Stomach (tissue), 9 donors: ENCODE data around the gene KRT72. TPM values are rescaled to one million over a fixed set of nuclear protein-coding genes. Genes with fewer than 3 reads are reported as not detected.

Source experiments
- DNase-seq, 2 donors: peaks; one replicate each; pipeline versions ENCODE4 v3.0.0 to v3.0.0-alpha.2; 2013 to 2019
- H3K27ac ChIP-seq, 5 donors: fragments of 200-600 bp in 4 of 5; sonication (generic) in 4 of 5; one replicate each; pipeline ENCODE4 v1.5.1; 2013 to 2019; ENCODE audit warnings: mild to moderate bottlenecking in 1 of 5, moderate library complexity in 1 of 5
- H3K27me3 ChIP-seq, 3 donors: fragments of 200-600 bp; sonication (generic); one replicate each; pipeline ENCODE4 v1.5.1; 2017 to 2019; ENCODE audit warnings: mixed run types in 1 of 3
- H3K36me3 ChIP-seq, 4 donors: fragments of 200-600 bp; sonication (generic); 1 replicate in 3 of 4; 2 replicates in 1 of 4; pipeline ENCODE4 v1.5.1; 2016 to 2019
- H3K4me1 ChIP-seq, 4 donors: fragments of 200-600 bp; sonication (generic); one replicate each; pipeline ENCODE4 v1.5.1; 2016 to 2019
- H3K4me3 ChIP-seq, 4 donors: fragments of 200-600 bp; sonication (generic) in 3 of 4; one replicate each; pipeline ENCODE4 v1.5.1; 2016 to 2019; ENCODE audit warnings: mild to moderate bottlenecking in 1 of 4
- H3K9me3 ChIP-seq, 4 donors: fragments of 200-600 bp; sonication (generic); one replicate each; pipeline ENCODE4 v1.5.1; 2016 to 2019
- EP300 ChIP-seq: sonication (generic); formaldehyde crosslinking; IDR thresholded peaks from one replicate; pipeline ENCODE4 v1.6.1; 2017; ENCODE audit warnings: antibody characterized with exemption
- POLR2A ChIP-seq, 4 donors: fragments of 450-650 bp; IDR thresholded peaks; one replicate each; pipeline ENCODE4 v1.6.1; 2016; ENCODE audit warnings: antibody characterized with exemption in 4 of 4, control low read depth in 2 of 4, mild to moderate bottlenecking in 1 of 4, moderate library complexity in 1 of 4
- POLR2AphosphoS5 ChIP-seq, 3 donors: sonication (generic); formaldehyde crosslinking; IDR thresholded peaks; one replicate each; pipeline ENCODE4 v1.6.1; 2016; ENCODE audit warnings: antibody characterized with exemption in 3 of 3
- WGBS, 5 donors: extraction: QIAGEN DNeasy Blood & Tissue Kit in 3 of 5; methylation state at CpG; one replicate each; pipeline versions ENCODE4 v1.1.5 to v1.1.7; 2013 to 2018; 5-methylcytosine and 5-hydroxymethylcytosine counted together
- intact Hi-C: fragments of 100-400 bp; cut with DNase I; formaldehyde crosslinking; loops from one replicate; pipeline ENCODE4 v1.15.1; 2023; ENCODE audit warnings: low total_unique reads
- polyA plus RNA-seq, 3 donors: library from polyadenylated mRNA; stranded (reverse); fragments of 200-250 nt; gene quantifications; one replicate each; pipeline ENCODE4 v1.2.3, GENCODE V29; 2013
- total RNA-seq, 5 donors: library from RNA; depleted of rRNA; stranded (reverse); fragments of >200 nt; gene quantifications; one replicate each; pipeline versions ENCODE4 v1.1.0 to v1.2.3, GENCODE V29; 2014 to 2016
- TF ChIP-seq, protein P1 (sequence below), 7 experiments: fragments of 450-650 bp in 4 of 7; fragments of 200-600 bp in 3 of 7; sonication (generic) in 3 of 7; IDR thresholded peaks; one replicate each; pipeline ENCODE4 v1.5.1; 2016 to 2019; ENCODE audit warnings: antibody characterized with exemption in 7 of 7, control low read depth in 2 of 7, mild to moderate bottlenecking in 1 of 7
- donor health status: healthy with polysubstance abuse.
- donor health status: Bipolar disorder and iron deficiency.
- donor health status: healthy.

The KRT72 gene
- total and polyA plus RNA-seq, 8 donors, result not detected

- no peaks in the 10 kb centered on the region for H3K9me3 ChIP-seq
- no peak overlapping the region for H3K27ac ChIP-seq
- no peak overlapping the region for H3K4me3 ChIP-seq
- WGBS, 5 donors, result 66 to 76% (median 70%) methylated on average over 10 of the region's 10 CpGs
- peaks cover 0 to 28% (median 0%) of the 10 kb centered on the region in 3 donors for H3K27me3 ChIP-seq
- no peak for TF ChIP-seq POLR2A (IDR thresholded peaks at IDR 0.05)
- no peak for TF ChIP-seq POLR2AphosphoS5 (IDR thresholded peaks at IDR 0.05)
- no peak for TF ChIP-seq EP300
- TF ChIP-seq, protein P1, sequence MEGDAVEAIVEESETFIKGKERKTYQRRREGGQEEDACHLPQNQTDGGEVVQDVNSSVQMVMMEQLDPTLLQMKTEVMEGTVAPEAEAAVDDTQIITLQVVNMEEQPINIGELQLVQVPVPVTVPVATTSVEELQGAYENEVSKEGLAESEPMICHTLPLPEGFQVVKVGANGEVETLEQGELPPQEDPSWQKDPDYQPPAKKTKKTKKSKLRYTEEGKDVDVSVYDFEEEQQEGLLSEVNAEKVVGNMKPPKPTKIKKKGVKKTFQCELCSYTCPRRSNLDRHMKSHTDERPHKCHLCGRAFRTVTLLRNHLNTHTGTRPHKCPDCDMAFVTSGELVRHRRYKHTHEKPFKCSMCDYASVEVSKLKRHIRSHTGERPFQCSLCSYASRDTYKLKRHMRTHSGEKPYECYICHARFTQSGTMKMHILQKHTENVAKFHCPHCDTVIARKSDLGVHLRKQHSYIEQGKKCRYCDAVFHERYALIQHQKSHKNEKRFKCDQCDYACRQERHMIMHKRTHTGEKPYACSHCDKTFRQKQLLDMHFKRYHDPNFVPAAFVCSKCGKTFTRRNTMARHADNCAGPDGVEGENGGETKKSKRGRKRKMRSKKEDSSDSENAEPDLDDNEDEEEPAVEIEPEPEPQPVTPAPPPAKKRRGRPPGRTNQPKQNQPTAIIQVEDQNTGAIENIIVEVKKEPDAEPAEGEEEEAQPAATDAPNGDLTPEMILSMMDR (IDR thresholded peaks at IDR 0.05), result no peak
- H3K36me3 ChIP-seq, result no peaks in the 10 kb centered on the region
- no peak for DNase-seq
- intact Hi-C loops, result no loop called here
- H3K4me1 ChIP-seq, result no peaks in the 10 kb centered on the region
Measured at GRCh38 chr12:52616680-52617402, 15.6 kb upstream of the KRT72 start.

DNA sequence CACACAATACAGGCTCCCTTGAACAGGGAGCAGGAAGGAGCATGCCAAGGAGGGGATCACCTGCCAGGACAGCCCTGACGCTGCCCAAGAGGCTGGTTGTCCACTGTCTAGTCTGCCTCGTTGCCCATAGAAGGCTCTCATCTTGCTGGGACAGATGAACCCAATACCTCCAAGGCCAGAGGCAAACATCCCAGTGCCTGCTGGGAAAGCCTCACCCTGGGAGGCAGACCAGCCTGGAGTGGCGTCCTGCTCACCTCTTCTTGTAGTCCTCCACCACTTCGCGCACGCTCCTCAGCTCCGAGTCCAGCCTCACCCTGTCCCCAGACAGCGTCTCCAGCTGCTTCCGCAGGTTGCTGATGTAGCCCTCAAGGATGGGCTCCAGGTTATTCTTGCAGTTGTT, 14.6 kb upstream of the KRT72 start:
- Histone ChIP-seq H3K4me1 (no peaks in the 10 kb centered on the region), H3K27me3 (peaks cover 0 to 37% (median under 1%) of the 10 kb centered on the region in 3 donors), H3K4me3 (no peak overlapping the region), H3K9me3 (no peaks in the 10 kb centered on the region), H3K27ac (no peak overlapping the region), H3K36me3 (no peaks in the 10 kb centered on the region)
- DNase-seq, result no peak
- TF ChIP-seq EP300 (no peak), POLR2A (IDR thresholded peaks at IDR 0.05) (no peak)
- TF ChIP-seq, protein P1 (IDR thresholded peaks at IDR 0.05), result no peak
- 81 to 95% (median 82%) methylated on average over 9 of the region's 9 CpGs for WGBS, 5 donors
- intact Hi-C loops, result no loop called here

DNA sequence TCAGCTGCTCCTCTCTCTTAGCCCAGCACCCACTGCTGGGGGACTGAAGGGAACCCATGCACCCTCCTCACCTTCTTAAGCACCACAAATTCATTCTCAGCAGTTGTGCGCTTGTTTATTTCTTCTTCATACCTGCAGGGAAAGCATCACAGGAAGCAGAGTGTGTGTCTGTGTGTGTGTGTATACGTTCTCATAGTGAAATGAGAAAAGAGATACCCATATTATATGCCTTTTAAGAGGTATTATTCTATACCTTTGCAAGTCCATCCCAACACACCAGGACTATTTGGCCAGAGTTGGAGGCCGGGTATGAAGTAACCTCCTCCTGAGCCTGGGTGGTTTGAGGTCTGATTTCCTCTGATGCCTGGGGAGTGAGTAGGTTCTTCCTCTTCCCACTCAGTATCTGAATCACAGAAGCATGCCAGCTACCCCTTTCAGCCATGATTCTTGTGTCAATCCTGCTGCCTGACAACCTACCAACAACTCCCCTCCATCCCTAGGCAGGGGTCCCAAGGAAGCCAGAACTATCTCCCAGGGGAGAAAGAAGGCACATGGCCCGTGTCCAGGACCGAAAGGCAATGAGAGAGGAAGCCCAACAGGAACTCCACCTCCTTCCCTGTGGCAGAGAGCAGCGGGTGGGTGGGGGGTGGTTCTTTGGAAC, 14.1 kb upstream of the KRT72 start:
- no peaks in the 10 kb centered on the region for H3K36me3 ChIP-seq
- no peak overlapping the region for H3K4me3 ChIP-seq
- no peak overlapping the region for H3K27ac ChIP-seq
- no peaks in the 10 kb centered on the region for H3K9me3 ChIP-seq
- WGBS, 5 donors, result 51 to 63% (median 55%) methylated on average over 6 of the region's 6 CpGs
- intact Hi-C loops, result no loop called here
- H3K27me3 ChIP-seq, result peaks cover 0 to 43% (median 6%) of the 10 kb centered on the region in 3 donors
- no peak for DNase-seq
- no peaks in the 10 kb centered on the region for H3K4me1 ChIP-seq
- TF ChIP-seq POLR2A (IDR thresholded peaks at IDR 0.05), result no peak
- TF ChIP-seq, protein P1 (IDR thresholded peaks at IDR 0.05), result no peak
- TF ChIP-seq EP300, result no peak
- TF ChIP-seq POLR2AphosphoS5 (IDR thresholded peaks at IDR 0.05), result no peak

DNA sequence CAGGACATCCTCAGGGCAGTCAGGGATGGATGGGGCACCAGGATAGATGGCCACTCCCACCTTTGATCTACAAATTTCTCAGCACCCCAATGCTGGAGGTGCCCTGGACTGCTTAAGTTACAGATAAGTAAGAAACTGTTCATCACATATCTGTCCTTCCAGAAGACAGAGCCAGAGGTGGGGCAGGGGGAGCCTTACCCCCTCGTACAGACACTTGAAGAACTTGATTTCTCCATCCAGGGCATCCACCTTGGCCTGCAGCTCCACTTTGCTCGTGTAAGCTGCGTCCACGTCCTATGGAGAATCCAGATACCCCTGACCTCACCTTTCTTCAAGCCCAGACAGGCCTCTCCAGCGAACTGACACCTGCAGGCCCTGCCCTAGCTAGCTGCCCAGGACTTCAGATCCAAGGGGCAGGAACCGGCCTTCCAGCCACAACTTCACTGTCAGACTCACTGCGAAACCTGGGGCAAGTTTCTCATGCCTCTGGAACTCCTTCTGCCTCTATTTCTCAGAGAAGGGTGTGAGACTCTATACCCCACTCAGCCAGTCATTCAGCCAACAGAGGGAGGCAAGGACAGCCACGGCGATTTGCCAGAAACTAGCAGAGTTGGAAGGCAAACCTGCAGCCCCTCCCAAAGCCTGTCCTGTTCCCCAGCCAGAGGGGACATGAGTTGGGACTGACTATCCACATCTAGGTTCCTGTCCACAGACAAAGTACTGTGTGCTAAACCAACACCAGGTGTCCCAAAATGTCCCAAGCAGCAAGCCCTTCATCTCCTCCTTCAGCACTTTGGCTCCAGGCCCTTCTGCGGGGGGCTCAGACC, 13.3 kb upstream of the KRT72 start:
- H3K4me1 ChIP-seq, result no peaks in the 10 kb centered on the region
- TF ChIP-seq POLR2A (IDR thresholded peaks at IDR 0.05), result no peak
- TF ChIP-seq, protein P1 (IDR thresholded peaks at IDR 0.05), result no peak
- TF ChIP-seq POLR2AphosphoS5 (IDR thresholded peaks at IDR 0.05), result no peak
- TF ChIP-seq EP300, result no peak
- DNase-seq, result no peak
- no peaks in the 10 kb centered on the region for H3K9me3 ChIP-seq
- peaks cover 0 to 48% (median 9%) of the 10 kb centered on the region in 3 donors for H3K27me3 ChIP-seq
- intact Hi-C loops, result no loop called here
- no peak overlapping the region for H3K27ac ChIP-seq
- H3K36me3 ChIP-seq, result no peaks in the 10 kb centered on the region
- no peak overlapping the region for H3K4me3 ChIP-seq
- 78 to 92% (median 82%) methylated on average over 10 of the region's 10 CpGs for WGBS, 5 donors
